ENCODE results near the gene SLAMF1.

The SLAMF1 gene

GRCh38 chr1:160558660-160559380 is 88.0 kb downstream of the SLAMF1 start:
- no peak for DNase-seq
